Measurements from ENCODE around the gene OR56B4. TPM values are rescaled to one million over a fixed set of nuclear protein-coding genes. Genes with fewer than 3 reads are reported as not detected.
"Not testable (repeated sequence)": the region's sequence is repeated elsewhere in the genome, so short reads cannot be mapped to it uniquely, and the experiment has no call there.

Gene OR56B4
- total and polyA plus RNA-seq, 9 donors, result 0.15 TPM; not detected in 8

- H3K4me3 ChIP-seq (ENCODE audit: low read length); H3K9me3 ChIP-seq (replicated peaks; ENCODE audit: control insufficient read depth, low read depth, low read length); H3K36me3 ChIP-seq (ENCODE audit: control insufficient read depth, insufficient read depth, low read length); H3K27ac ChIP-seq (ENCODE audit: low read length); H3K4me1 ChIP-seq (ENCODE audit: control insufficient read depth, insufficient read depth, low read length); H3K27me3 ChIP-seq (ENCODE audit: control insufficient read depth, insufficient read depth, low read length); DNase-seq: not testable (repeated sequence)
- no CpG with 5 or more reads among the region's 2 CpGs for WGBS (ENCODE audit: insufficient coverage)
These were observed 28.5 kb downstream of the OR56B4 start for GRCh38 chr11:6135936-6136335.

- H3K27me3 ChIP-seq (ENCODE audit: control insufficient read depth, insufficient read depth, low read length), result no peaks in the 10 kb centered on the region
- no peaks in the 10 kb centered on the region for H3K4me1 ChIP-seq (ENCODE audit: control insufficient read depth, insufficient read depth, low read length)
- DNase-seq, result no peak
- no peaks in the 10 kb centered on the region for H3K36me3 ChIP-seq (ENCODE audit: control insufficient read depth, insufficient read depth, low read length)
- H3K27ac ChIP-seq (ENCODE audit: low read length), result no peak overlapping the region
- no peak overlapping the region for H3K4me3 ChIP-seq (ENCODE audit: low read length)
- no peaks in the 10 kb centered on the region for H3K9me3 ChIP-seq (replicated peaks; ENCODE audit: control insufficient read depth, low read depth, low read length)
These were observed 35.5 kb downstream of the OR56B4 start for GRCh38 chr11:6142936-6143335.

GRCh38 chr11:6143737-6144136 lies 36.3 kb downstream of the OR56B4 start:
- WGBS (ENCODE audit: insufficient coverage), result 90% methylated on average over 3 of the region's 21 CpGs
- not testable (repeated sequence) for H3K4me1 ChIP-seq (ENCODE audit: control insufficient read depth, insufficient read depth, low read length); H3K4me3 ChIP-seq (ENCODE audit: low read length); DNase-seq; H3K36me3 ChIP-seq (ENCODE audit: control insufficient read depth, insufficient read depth, low read length); H3K9me3 ChIP-seq (replicated peaks; ENCODE audit: control insufficient read depth, low read depth, low read length); H3K27me3 ChIP-seq (ENCODE audit: control insufficient read depth, insufficient read depth, low read length); H3K27ac ChIP-seq (ENCODE audit: low read length)

GRCh38 chr11:6151117-6151516 lies 43.6 kb downstream of the OR56B4 start:
- no CpG with 5 or more reads among the region's 1 CpG for WGBS (ENCODE audit: insufficient coverage)

GRCh38 chr11:6152126-6152525 lies 44.6 kb downstream of the OR56B4 start:
- no peak overlapping the region for H3K27ac ChIP-seq (ENCODE audit: low read length)
- no peak for DNase-seq
- 90% methylated on average over 2 of the region's 2 CpGs for WGBS (ENCODE audit: insufficient coverage)
- no peaks in the 10 kb centered on the region for H3K9me3 ChIP-seq (replicated peaks; ENCODE audit: control insufficient read depth, low read depth, low read length)
- H3K27me3 ChIP-seq (ENCODE audit: control insufficient read depth, insufficient read depth, low read length), result no peaks in the 10 kb centered on the region
- H3K4me1 ChIP-seq (ENCODE audit: control insufficient read depth, insufficient read depth, low read length), result no peaks in the 10 kb centered on the region
- no peak overlapping the region for H3K4me3 ChIP-seq (ENCODE audit: low read length)
- no peaks in the 10 kb centered on the region for H3K36me3 ChIP-seq (ENCODE audit: control insufficient read depth, insufficient read depth, low read length)

More at GRCh38 chr11:6151117-6151516, 43.6 kb downstream of the OR56B4 start:
- no peak overlapping the region for H3K4me3 ChIP-seq (ENCODE audit: low read length)
- no peaks in the 10 kb centered on the region for H3K27me3 ChIP-seq (ENCODE audit: control insufficient read depth, insufficient read depth, low read length)
- no peaks in the 10 kb centered on the region for H3K9me3 ChIP-seq (replicated peaks; ENCODE audit: control insufficient read depth, low read depth, low read length)
- H3K36me3 ChIP-seq (ENCODE audit: control insufficient read depth, insufficient read depth, low read length), result no peaks in the 10 kb centered on the region
- H3K4me1 ChIP-seq (ENCODE audit: control insufficient read depth, insufficient read depth, low read length), result no peaks in the 10 kb centered on the region
- no peak overlapping the region for H3K27ac ChIP-seq (ENCODE audit: low read length)
- no peak for DNase-seq

GRCh38 chr11:6156628-6157359 lies 49.3 kb downstream of the OR56B4 start:
- H3K27ac ChIP-seq (ENCODE audit: low read length), result no peak overlapping the region
- H3K4me1 ChIP-seq (ENCODE audit: control insufficient read depth, insufficient read depth, low read length), result no peaks in the 10 kb centered on the region
- no peaks in the 10 kb centered on the region for H3K9me3 ChIP-seq (replicated peaks; ENCODE audit: control insufficient read depth, low read depth, low read length)
- H3K36me3 ChIP-seq (ENCODE audit: control insufficient read depth, insufficient read depth, low read length), result no peaks in the 10 kb centered on the region
- H3K4me3 ChIP-seq (ENCODE audit: low read length), result no peak overlapping the region
- no peak for DNase-seq
- H3K27me3 ChIP-seq (ENCODE audit: control insufficient read depth, insufficient read depth, low read length), result no peaks in the 10 kb centered on the region
- no CpG with 5 or more reads among the region's 7 CpGs for WGBS (ENCODE audit: insufficient coverage)

Other genes starting within 250 kb of the OR56B4 start
- gene OR52E8, start 250.0 kb upstream of the OR56B4 start, total RNA-seq, result not detected
- gene OR52E8, start 250.0 kb upstream of the OR56B4 start, polyA plus RNA-seq (ENCODE audit: insufficient read depth in 1 of 8, insufficient read length in 8 of 8, low replicate concordance in 1 of 8), result not detected
- not detected for gene OR52E4, start 227.1 kb upstream of the OR56B4 start, total RNA-seq
- not detected for gene OR52E4, start 227.1 kb upstream of the OR56B4 start, polyA plus RNA-seq (ENCODE audit: insufficient read depth in 1 of 8, insufficient read length in 8 of 8, low replicate concordance in 1 of 8)
- gene OR52E5, start 214.5 kb upstream of the OR56B4 start, total RNA-seq, result not detected
- not detected for gene OR52E5, start 214.5 kb upstream of the OR56B4 start, polyA plus RNA-seq (ENCODE audit: insufficient read depth in 1 of 8, insufficient read length in 8 of 8, low replicate concordance in 1 of 8)
- gene OR56A3, start 165.4 kb upstream of the OR56B4 start, total RNA-seq, result not detected
- gene OR56A3, start 165.4 kb upstream of the OR56B4 start, polyA plus RNA-seq (ENCODE audit: insufficient read depth in 1 of 8, insufficient read length in 8 of 8, low replicate concordance in 1 of 8), result not detected
- not detected for gene OR56A5, start 139.2 kb upstream of the OR56B4 start, total RNA-seq
- gene OR56A5, start 139.2 kb upstream of the OR56B4 start, polyA plus RNA-seq (ENCODE audit: insufficient read depth in 1 of 8, insufficient read length in 8 of 8, low replicate concordance in 1 of 8), result under 1 TPM in 1 of 8 donors, not detected in 7; 0.39 TPM
- not detected for gene OR52L1, start 120.7 kb upstream of the OR56B4 start, total RNA-seq
- gene OR52L1, start 120.7 kb upstream of the OR56B4 start, polyA plus RNA-seq (ENCODE audit: insufficient read depth in 1 of 8, insufficient read length in 8 of 8, low replicate concordance in 1 of 8), result not detected
- gene OR56A4, start 100.7 kb upstream of the OR56B4 start, total RNA-seq, result under 0.01 TPM
- under 1 TPM in 2 of 8 donors, not detected in 6; 0.06 to 0.07 TPM for gene OR56A4, start 100.7 kb upstream of the OR56B4 start, polyA plus RNA-seq (ENCODE audit: insufficient read depth in 1 of 8, insufficient read length in 8 of 8, low replicate concordance in 1 of 8)
- gene OR56A1, start 76.9 kb upstream of the OR56B4 start, total RNA-seq, result not detected
- under 1 TPM in 1 of 8 donors, not detected in 7; 0.06 TPM for gene OR56A1, start 76.9 kb upstream of the OR56B4 start, polyA plus RNA-seq (ENCODE audit: insufficient read depth in 1 of 8, insufficient read length in 8 of 8, low replicate concordance in 1 of 8)
- 0.09 TPM for gene OR52B2, start 62.6 kb downstream of the OR56B4 start, total RNA-seq
- not detected for gene OR52B2, start 62.6 kb downstream of the OR56B4 start, polyA plus RNA-seq (ENCODE audit: insufficient read depth in 1 of 8, insufficient read length in 8 of 8, low replicate concordance in 1 of 8)
- gene OR52W1, start 91.5 kb downstream of the OR56B4 start, total RNA-seq, result not detected
- under 1 TPM in 1 of 8 donors, not detected in 7; 0.19 TPM for gene OR52W1, start 91.5 kb downstream of the OR56B4 start, polyA plus RNA-seq (ENCODE audit: insufficient read depth in 1 of 8, insufficient read length in 8 of 8, low replicate concordance in 1 of 8)
- not detected for gene C11orf42, start 97.9 kb downstream of the OR56B4 start, total RNA-seq
- under 1 TPM; 0.14 to 0.68 (median 0.24) TPM for gene C11orf42, start 97.9 kb downstream of the OR56B4 start, polyA plus RNA-seq (ENCODE audit: insufficient read depth in 1 of 8, insufficient read length in 8 of 8, low replicate concordance in 1 of 8)
- 14.0 TPM for gene FHIP1B, start 127.0 kb downstream of the OR56B4 start, total RNA-seq
- gene FHIP1B, start 127.0 kb downstream of the OR56B4 start, polyA plus RNA-seq (ENCODE audit: insufficient read depth in 1 of 8, insufficient read length in 8 of 8, low replicate concordance in 1 of 8), result 10 to 100 TPM; 19.0 to 32.1 (median 24.9) TPM
- not detected for gene CNGA4, start 131.4 kb downstream of the OR56B4 start, total RNA-seq
- gene CNGA4, start 131.4 kb downstream of the OR56B4 start, polyA plus RNA-seq (ENCODE audit: insufficient read depth in 1 of 8, insufficient read length in 8 of 8, low replicate concordance in 1 of 8), result under 1 TPM in 7 of 8 donors, not detected in 1; 0.07 to 0.43 (median 0.21) TPM
- not detected for gene CCKBR, start 152.2 kb downstream of the OR56B4 start, total RNA-seq
- under 1 TPM in 2 of 8 donors, not detected in 6; 0.09 to 0.21 TPM for gene CCKBR, start 152.2 kb downstream of the OR56B4 start, polyA plus RNA-seq (ENCODE audit: insufficient read depth in 1 of 8, insufficient read length in 8 of 8, low replicate concordance in 1 of 8)
- 43.5 TPM for gene CAVIN3, start 212.8 kb downstream of the OR56B4 start, total RNA-seq
- 10 to 100 TPM; 28.3 to 42.7 (median 35.8) TPM for gene CAVIN3, start 212.8 kb downstream of the OR56B4 start, polyA plus RNA-seq (ENCODE audit: insufficient read depth in 1 of 8, insufficient read length in 8 of 8, low replicate concordance in 1 of 8)

Measured in muscle of leg (tissue), 11 donors.